Liver (tissue), 9 donors: ENCODE measurements around the gene ARL5A. TPM values are rescaled to one million over a fixed set of nuclear protein-coding genes. Genes with fewer than 3 reads are reported as not detected.

Experiments used
- DNase-seq: peaks from one replicate; pipeline ENCODE4 v3.0.0-alpha.2; 2017; ENCODE audit warnings: low spot score
- H3K27ac ChIP-seq, 2 donors: one replicate each; pipeline ENCODE4 v1.7.0; 2013; ENCODE audit warnings: inconsistent platforms in 2 of 2, low read length in 2 of 2, control low read depth in 1 of 2, low read depth in 1 of 2, mild to moderate bottlenecking in 1 of 2
- H3K27me3 ChIP-seq, 4 donors: one replicate each; pipeline versions ENCODE4 v1.6.1 to v1.7.0; 2013; ENCODE audit warnings: low read length in 3 of 4, inconsistent platforms in 1 of 4, mild to moderate bottlenecking in 1 of 4, moderate library complexity in 1 of 4; ENCODE audit not compliant: control insufficient read depth in 4 of 4, insufficient read depth in 4 of 4
- H3K36me3 ChIP-seq, 4 donors: one replicate each; pipeline versions ENCODE4 v1.6.1 to v1.7.0; 2013; ENCODE audit warnings: low read length in 3 of 4, mild to moderate bottlenecking in 3 of 4, low read depth in 1 of 4, moderate library complexity in 1 of 4; ENCODE audit not compliant: control insufficient read depth in 4 of 4, insufficient read depth in 3 of 4
- H3K4me1 ChIP-seq, 4 donors: one replicate each; pipeline versions ENCODE4 v1.6.1 to v1.7.0; 2013; ENCODE audit warnings: low read length in 3 of 4, mild to moderate bottlenecking in 3 of 4, moderate library complexity in 1 of 4; ENCODE audit not compliant: control insufficient read depth in 4 of 4, insufficient read depth in 4 of 4
- H3K4me3 ChIP-seq, 3 donors: one replicate each; pipeline versions ENCODE4 v1.6.1 to v1.7.0; 2013; ENCODE audit warnings: low read length in 3 of 3, control low read depth in 1 of 3, low read depth in 1 of 3, mild to moderate bottlenecking in 1 of 3
- H3K9ac ChIP-seq, 2 donors: one replicate each; pipeline ENCODE4 v1.7.0; 2013; ENCODE audit warnings: low read length in 2 of 2, mild to moderate bottlenecking in 2 of 2, moderate library complexity in 2 of 2, control low read depth in 1 of 2, low read depth in 1 of 2
- H3K9me3 ChIP-seq, 4 donors: one replicate each; pipeline versions ENCODE4 v1.6.1 to v1.7.0; 2013; ENCODE audit warnings: low read length in 3 of 4; ENCODE audit not compliant: control insufficient read depth in 4 of 4
- ATF3 ChIP-seq: IDR thresholded peaks from 2 replicates; pipeline ENCODE4 v1.6.1; 2016; ENCODE audit warnings: antibody characterized with exemption
- EGR1 ChIP-seq, 2 donors: IDR thresholded peaks; 2 replicates each; pipeline ENCODE4 v1.6.1; 2016 to 2018; ENCODE audit warnings: antibody characterized with exemption in 2 of 2, low read depth in 2 of 2
- FOXA1 ChIP-seq: IDR thresholded peaks from 2 replicates; pipeline ENCODE4 v1.6.1; 2016; ENCODE audit warnings: antibody characterized with exemption
- FOXA2 ChIP-seq: IDR thresholded peaks from 2 replicates; pipeline ENCODE4 v1.6.1; 2016; ENCODE audit warnings: antibody characterized with exemption
- GABPA ChIP-seq, 2 donors: IDR thresholded peaks in 1 of 2; conservative IDR thresholded peaks in 1 of 2; 2 replicates each; pipeline ENCODE4 v1.6.1; 2016; ENCODE audit warnings: antibody characterized with exemption in 2 of 2, mild to moderate bottlenecking in 1 of 2, moderate library complexity in 1 of 2
- HNF4A ChIP-seq, 2 donors: conservative IDR thresholded peaks; 2 replicates each; pipeline ENCODE4 v1.6.1; 2016; ENCODE audit warnings: antibody characterized with exemption in 2 of 2, mild to moderate bottlenecking in 2 of 2
- HNF4G ChIP-seq: IDR thresholded peaks from 2 replicates; pipeline ENCODE4 v1.6.1; 2016; ENCODE audit warnings: antibody characterized with exemption
- MAX ChIP-seq: IDR thresholded peaks from 2 replicates; pipeline ENCODE4 v1.6.1; 2016; ENCODE audit warnings: antibody characterized with exemption
- NR2F2 ChIP-seq: IDR thresholded peaks from 2 replicates; pipeline ENCODE4 v1.6.1; 2016; ENCODE audit warnings: antibody characterized with exemption
- RAD21 ChIP-seq, 2 donors: IDR thresholded peaks; 2 replicates each; pipeline ENCODE4 v1.6.1; 2016; ENCODE audit warnings: antibody characterized with exemption in 2 of 2, mild to moderate bottlenecking in 2 of 2
- REST ChIP-seq: IDR thresholded peaks from 2 replicates; pipeline ENCODE4 v1.6.1; 2016; ENCODE audit warnings: antibody characterized with exemption, mild to moderate bottlenecking
- SP1 ChIP-seq: IDR thresholded peaks from 2 replicates; pipeline ENCODE4 v1.6.1; 2018; ENCODE audit warnings: antibody characterized with exemption, mild to moderate bottlenecking
- TAF1 ChIP-seq: conservative IDR thresholded peaks from 2 replicates; pipeline ENCODE4 v1.6.1; 2016; ENCODE audit warnings: antibody characterized with exemption, mild to moderate bottlenecking
- YY1 ChIP-seq: IDR thresholded peaks from 2 replicates; pipeline ENCODE4 v1.6.1; 2016; ENCODE audit warnings: antibody characterized with exemption, mild to moderate bottlenecking
- ZBTB33 ChIP-seq: IDR thresholded peaks from 2 replicates; pipeline ENCODE4 v1.6.1; 2016; ENCODE audit warnings: antibody characterized with exemption
- WGBS: extraction: QIAGEN DNeasy Blood & Tissue Kit; methylation state at CpG from one replicate; pipeline ENCODE4 v1.1.7; 2013; 5-methylcytosine and 5-hydroxymethylcytosine counted together
- polyA plus RNA-seq, 2 donors: library from polyadenylated mRNA; stranded (reverse) in 1 of 2; unstranded in 1 of 2; fragments of 200-250 nt in 1 of 2; fragments of >200 nt in 1 of 2; fragmentation: Nextera tagmentation in 1 of 2; extraction: Ambion mirVana in 1 of 2; gene quantifications; one replicate each; pipeline versions ENCODE4 v1.2.1 to v1.2.3, GENCODE V29; 2013 to 2015
- total RNA-seq, 2 donors: library from RNA; depleted of rRNA; stranded (reverse); fragments of >200 nt; gene quantifications; one replicate each; pipeline ENCODE4 v1.2.3, GENCODE V29; 2014
- donor health status: healthy.
- donor health status: healthy.
- donor health status: healthy.
- donor health status: healthy.
- donor health status: healthy.

Gene ARL5A
- total and polyA plus RNA-seq, 4 donors: 9.0 to 41.6 (median 18.0) TPM

- TF ChIP-seq RAD21 (IDR thresholded peaks at IDR 0.05): no peak
- no peak for TF ChIP-seq FOXA2
- no peak for TF ChIP-seq NR2F2
- TF ChIP-seq MAX: no peak
- TF ChIP-seq HNF4A (conservative IDR thresholded peaks at IDR 0.05): no peak
- no peak for TF ChIP-seq HNF4G
- TF ChIP-seq EGR1 (IDR thresholded peaks at IDR 0.05; ENCODE audit: low read depth in 2 of 2): no peak
- TF ChIP-seq YY1: no peak
- TF ChIP-seq ATF3: no peak
- TF ChIP-seq FOXA1: no peak
- TF ChIP-seq SP1: no peak
- no peak for TF ChIP-seq REST
- no peak for TF ChIP-seq GABPA (IDR thresholded peaks at IDR 0.05 in 1 of 2, conservative IDR thresholded peaks at IDR 0.05 in 1 of 2)
- no peak for TF ChIP-seq TAF1
- Histone ChIP-seq H3K9me3 (peaks cover 0 to 2% (median 0%) of the 10 kb centered on the region in 4 donors), H3K27ac (no peak overlapping the region), H3K4me1 (no peaks in the 10 kb centered on the region), H3K27me3 (no peaks in the 10 kb centered on the region), H3K36me3 (peaks cover 0 to 9% (median 5%) of the 10 kb centered on the region in 4 donors), H3K9ac (no peak overlapping the region), H3K4me3 (no peak overlapping the region)
- no peak for DNase-seq
- 93% methylated on average over 6 of the region's 6 CpGs for WGBS
Observed at GRCh38 chr2:151782378-151783132, 45.7 kb downstream of the ARL5A start.

- no peak overlapping the region for H3K4me3 ChIP-seq
- no peak for DNase-seq
- H3K27me3 ChIP-seq: no peaks in the 10 kb centered on the region
- no peak overlapping the region for H3K9ac ChIP-seq
- peaks cover 0 to 2% (median 0%) of the 10 kb centered on the region in 4 donors for H3K9me3 ChIP-seq
- H3K36me3 ChIP-seq: peaks cover 0 to 10% (median 7%) of the 10 kb centered on the region in 4 donors
- TF ChIP-seq HNF4A (conservative IDR thresholded peaks at IDR 0.05) (no peak), GABPA (IDR thresholded peaks at IDR 0.05 in 1 of 2, conservative IDR thresholded peaks at IDR 0.05 in 1 of 2) (no peak), ZBTB33 (no peak), MAX (no peak)
- 94% methylated on average over 4 of the region's 4 CpGs for WGBS
- no peak overlapping the region for H3K27ac ChIP-seq
- no peaks in the 10 kb centered on the region for H3K4me1 ChIP-seq
Observed at GRCh38 chr2:151781642-151782041, 46.6 kb downstream of the ARL5A start.
